ENCODE data around the gene KRT4.

DNA sequence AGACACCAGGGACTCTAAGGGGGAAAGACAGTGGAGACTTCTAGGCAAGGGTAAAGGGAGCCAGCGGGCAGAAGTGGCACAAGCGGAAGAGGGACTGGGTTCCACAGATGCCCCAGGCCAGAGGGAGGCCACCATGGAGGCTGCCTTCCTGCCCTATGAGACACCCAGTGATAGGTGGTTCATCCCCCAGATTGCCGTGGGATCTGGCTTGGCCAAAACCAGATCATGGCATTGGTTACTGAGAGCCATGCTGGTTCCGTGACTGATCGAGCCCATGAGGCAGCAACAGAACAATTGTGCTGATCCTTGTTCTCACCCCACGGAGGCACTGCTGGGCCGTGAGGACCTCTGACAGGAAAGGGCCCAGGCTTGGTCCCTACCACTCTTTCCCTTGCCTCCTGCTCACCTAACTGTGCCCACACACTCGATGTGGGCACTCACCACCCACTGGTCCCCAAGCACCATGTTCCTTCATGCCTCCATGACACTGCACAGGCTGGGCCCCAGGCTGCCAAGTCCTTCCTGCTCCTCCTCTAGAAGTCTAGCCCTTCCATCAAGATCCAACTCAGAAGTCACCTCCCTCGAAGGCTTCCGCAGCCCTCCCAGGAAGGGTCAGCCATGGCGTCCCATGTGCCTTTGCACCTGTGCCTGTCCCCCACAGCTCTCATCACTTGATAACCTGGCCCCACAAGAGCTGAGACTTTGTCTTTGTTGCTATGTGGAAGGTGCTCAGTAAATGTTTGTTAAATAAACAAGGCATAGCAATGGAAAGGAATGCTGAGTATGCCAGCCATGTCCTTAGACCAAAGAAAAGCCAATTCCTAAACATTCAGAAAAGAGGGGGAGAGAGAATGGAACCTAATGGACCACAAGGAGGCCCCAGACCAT lies 12.9 kb upstream of the KRT4 start:
- TF ChIP-seq, protein P1, sequence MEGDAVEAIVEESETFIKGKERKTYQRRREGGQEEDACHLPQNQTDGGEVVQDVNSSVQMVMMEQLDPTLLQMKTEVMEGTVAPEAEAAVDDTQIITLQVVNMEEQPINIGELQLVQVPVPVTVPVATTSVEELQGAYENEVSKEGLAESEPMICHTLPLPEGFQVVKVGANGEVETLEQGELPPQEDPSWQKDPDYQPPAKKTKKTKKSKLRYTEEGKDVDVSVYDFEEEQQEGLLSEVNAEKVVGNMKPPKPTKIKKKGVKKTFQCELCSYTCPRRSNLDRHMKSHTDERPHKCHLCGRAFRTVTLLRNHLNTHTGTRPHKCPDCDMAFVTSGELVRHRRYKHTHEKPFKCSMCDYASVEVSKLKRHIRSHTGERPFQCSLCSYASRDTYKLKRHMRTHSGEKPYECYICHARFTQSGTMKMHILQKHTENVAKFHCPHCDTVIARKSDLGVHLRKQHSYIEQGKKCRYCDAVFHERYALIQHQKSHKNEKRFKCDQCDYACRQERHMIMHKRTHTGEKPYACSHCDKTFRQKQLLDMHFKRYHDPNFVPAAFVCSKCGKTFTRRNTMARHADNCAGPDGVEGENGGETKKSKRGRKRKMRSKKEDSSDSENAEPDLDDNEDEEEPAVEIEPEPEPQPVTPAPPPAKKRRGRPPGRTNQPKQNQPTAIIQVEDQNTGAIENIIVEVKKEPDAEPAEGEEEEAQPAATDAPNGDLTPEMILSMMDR (IDR thresholded peaks at IDR 0.05) = no peak
- TF ChIP-seq POLR2A (IDR thresholded peaks at IDR 0.05) (no peak), EP300 (IDR thresholded peaks at IDR 0.05) (no peak)

All from tibial nerve (tissue), 4 donors.